HepG2 (cell line): Measurements from ENCODE around the gene CHDH. TPM values are rescaled to one million over a fixed set of nuclear protein-coding genes. Genes with fewer than 3 reads are reported as not detected.
A peak's percentile ranks its signal among the peaks of the same experiment; 100 is the strongest.

Experiments
- DMAP1 ChIP-seq: IDR thresholded peaks from 2 replicates; pipeline ENCODE4 v1.6.1; 2016
- KAT8 ChIP-seq: IDR thresholded peaks from 2 replicates; pipeline ENCODE4 v1.6.1; 2016; ENCODE audit warnings: missing genetic modification reagents, missing compliant biosample characterization
- KLF15 ChIP-seq: sonication (generic); formaldehyde crosslinking; IDR thresholded peaks from 2 replicates; pipeline ENCODE4 v1.8.1; 2023; ENCODE audit warnings: borderline replicate concordance, mild to moderate bottlenecking, inconsistent platforms, missing genetic modification reagents, mixed read lengths
- NFYC ChIP-seq: IDR thresholded peaks from 2 replicates; pipeline ENCODE4 v1.6.1; 2016; ENCODE audit warnings: missing genetic modification reagents, missing compliant biosample characterization
- NONO ChIP-seq, 2 experiments: fragments of 450-650 bp in 1 of 2; sonication (generic) in 1 of 2; formaldehyde crosslinking in 1 of 2; IDR thresholded peaks in 1 of 2; conservative IDR thresholded peaks in 1 of 2; 2 replicates each; pipeline versions ENCODE4 v1.6.1 to v1.8.0; 2017 to 2022; ENCODE audit warnings: mild to moderate bottlenecking in 1 of 2, missing genetic modification reagents in 1 of 2, moderate library complexity in 1 of 2
- PHF21A ChIP-seq: sonication (generic); formaldehyde crosslinking; IDR thresholded peaks from 2 replicates; pipeline ENCODE4 v1.5.0; 2020; ENCODE audit warnings: mild to moderate bottlenecking, missing genetic modification reagents
- SAFB2 ChIP-seq: sonication (generic); formaldehyde crosslinking; IDR thresholded peaks from 2 replicates; pipeline ENCODE4 v1.5.1; 2020; ENCODE audit warnings: missing genetic modification reagents, low read depth, mild to moderate bottlenecking, borderline replicate concordance
- STAT6 ChIP-seq: sonication (generic); formaldehyde crosslinking; IDR thresholded peaks from 2 replicates; pipeline ENCODE4 v1.4.0; 2020; ENCODE audit warnings: missing genetic modification reagents, mild to moderate bottlenecking, borderline replicate concordance
- ZHX2 ChIP-seq, 2 experiments: sonication (generic) in 1 of 2; formaldehyde crosslinking in 1 of 2; IDR thresholded peaks; 2 replicates each; pipeline versions ENCODE4 v1.6.1 to v1.9.0; 2014 to 2022; ENCODE audit warnings: antibody characterized with exemption in 1 of 2, borderline replicate concordance in 1 of 2, inconsistent platforms in 1 of 2, low read depth in 1 of 2, missing genetic modification reagents in 1 of 2
- ZNF124 ChIP-seq: sonication (generic); formaldehyde crosslinking; IDR thresholded peaks from 2 replicates; pipeline ENCODE4 v1.4.0; 2020; ENCODE audit warnings: missing genetic modification reagents
- ZNF501 ChIP-seq: sonication (generic); formaldehyde crosslinking; IDR thresholded peaks from 2 replicates; pipeline ENCODE4 v1.5.1; 2020; ENCODE audit warnings: mild to moderate bottlenecking, moderate library complexity, missing genetic modification reagents
- ZNF678 ChIP-seq: sonication (generic); formaldehyde crosslinking; IDR thresholded peaks from 2 replicates; pipeline ENCODE4 v1.4.0; 2020; ENCODE audit warnings: mild to moderate bottlenecking, missing genetic modification reagents
- ZNF790 ChIP-seq: sonication (generic); formaldehyde crosslinking; IDR thresholded peaks from 2 replicates; pipeline ENCODE4 v1.8.0; 2022; ENCODE audit warnings: missing genetic modification reagents, mild to moderate bottlenecking, borderline replicate concordance
- polyA plus RNA-seq, 8 experiments: library from polyadenylated mRNA; depleted of rRNA in 3 of 8; stranded (reverse) in 7 of 8; unstranded in 1 of 8; fragments of >200 nt; fragmentation: Illumina TruSeq in 4 of 8; extraction: Trizol in 4 of 8; gene quantifications; 2 replicates each; pipeline versions ENCODE4 v1.2.1 to v1.2.3, GENCODE V29; 2011 to 2016; ENCODE audit warnings: low read depth in 4 of 8, missing spikeins in 1 of 8, mixed read lengths in 1 of 8; ENCODE audit not compliant: insufficient read depth in 1 of 8
- total RNA-seq, 5 experiments: library from RNA; depleted of rRNA; stranded (reverse); fragments of >200 nt; fragmentation: Illumina TruSeq; extraction: Trizol; gene quantifications; 2 replicates each; pipeline ENCODE4 v1.2.3, GENCODE V29; 2016; ENCODE audit warnings: low read depth in 1 of 5
- TF ChIP-seq, protein P1 (sequence below), 2 experiments: sonication (generic) in 1 of 2; formaldehyde crosslinking in 1 of 2; IDR thresholded peaks; 2 replicates each; pipeline versions ENCODE4 v1.4.0 to v1.6.1; 2018 to 2020; ENCODE audit warnings: missing genetic modification reagents in 2 of 2, borderline replicate concordance in 1 of 2, low read depth in 1 of 2, mild to moderate bottlenecking in 1 of 2, missing biosample characterization in 1 of 2
- TF ChIP-seq, protein P2 (sequence below): sonication (generic); formaldehyde crosslinking; IDR thresholded peaks from 2 replicates; pipeline ENCODE4 v1.8.0; 2022; ENCODE audit warnings: mild to moderate bottlenecking, missing genetic modification reagents, moderate library complexity

CHDH gene
- total and polyA plus RNA-seq, 2 of the 13 experiments (the other 11 are each of a cell fraction or from before 2014, with no cell fraction given): 28.1 to 48.9 TPM

GRCh38 chr3:53891497-53892285 lies 45.5 kb upstream of the CHDH start, which contains the start of gene SELENOK (continued):
- TF ChIP-seq, protein P1, sequence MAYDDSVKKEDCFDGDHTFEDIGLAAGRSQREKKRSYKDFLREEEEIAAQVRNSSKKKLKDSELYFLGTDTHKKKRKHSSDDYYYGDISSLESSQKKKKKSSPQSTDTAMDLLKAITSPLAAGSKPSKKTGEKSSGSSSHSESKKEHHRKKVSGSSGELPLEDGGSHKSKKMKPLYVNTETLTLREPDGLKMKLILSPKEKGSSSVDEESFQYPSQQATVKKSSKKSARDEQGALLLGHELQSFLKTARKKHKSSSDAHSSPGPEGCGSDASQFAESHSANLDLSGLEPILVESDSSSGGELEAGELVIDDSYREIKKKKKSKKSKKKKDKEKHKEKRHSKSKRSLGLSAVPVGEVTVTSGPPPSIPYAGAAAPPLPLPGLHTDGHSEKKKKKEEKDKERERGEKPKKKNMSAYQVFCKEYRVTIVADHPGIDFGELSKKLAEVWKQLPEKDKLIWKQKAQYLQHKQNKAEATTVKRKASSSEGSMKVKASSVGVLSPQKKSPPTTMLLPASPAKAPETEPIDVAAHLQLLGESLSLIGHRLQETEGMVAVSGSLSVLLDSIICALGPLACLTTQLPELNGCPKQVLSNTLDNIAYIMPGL (CRISPR knock-in tag; IDR thresholded peaks at IDR 0.05; ENCODE audit: borderline replicate concordance in 1 of 2, low read depth in 1 of 2): peak; percentile 38 to 65; a peak in 3 of 4 replicates
- TF ChIP-seq ZNF790 (CRISPR knock-in tag) (0 out of 2 replicates have a peak, but pooled peaks have one; percentile 46), NFYC (peak; percentile 87), SAFB2 (CRISPR knock-in tag) (peak; percentile 87; the same call in 1 of the 2 replicates), NONO (IDR thresholded peaks at IDR 0.05) (no peak), NONO (CRISPR knock-in tag; conservative IDR thresholded peaks at IDR 0.05) (peak; percentile 79), STAT6 (CRISPR knock-in tag) (peak; percentile 30; the same call in 1 of the 2 replicates), ZNF678 (CRISPR knock-in tag) (no peak), ZNF124 (CRISPR knock-in tag) (peak; percentile 55; the same call in 1 of the 2 replicates), ZNF501 (CRISPR knock-in tag) (peak; percentile 38; the same call in 1 of the 2 replicates), KAT8 (CRISPR knock-in tag) (peak; percentile 98), PHF21A (CRISPR knock-in tag) (peak; percentile 41; the same call in 1 of the 2 replicates), KLF15 (0 out of 2 replicates have a peak, but pooled peaks have one; percentile 27), ZHX2 (IDR thresholded peaks at IDR 0.05; ENCODE audit: low read depth) (peak; percentile 98), ZHX2 (CRISPR knock-in tag; IDR thresholded peaks at IDR 0.05; ENCODE audit: borderline replicate concordance) (no peak), DMAP1 (peak; percentile 36; the same call in 1 of the 2 replicates)
- TF ChIP-seq, protein P2, sequence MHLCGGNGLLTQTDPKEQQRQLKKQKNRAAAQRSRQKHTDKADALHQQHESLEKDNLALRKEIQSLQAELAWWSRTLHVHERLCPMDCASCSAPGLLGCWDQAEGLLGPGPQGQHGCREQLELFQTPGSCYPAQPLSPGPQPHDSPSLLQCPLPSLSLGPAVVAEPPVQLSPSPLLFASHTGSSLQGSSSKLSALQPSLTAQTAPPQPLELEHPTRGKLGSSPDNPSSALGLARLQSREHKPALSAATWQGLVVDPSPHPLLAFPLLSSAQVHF (CRISPR knock-in tag): 0 out of 2 replicates have a peak, but pooled peaks have one; percentile 53
